H1 (cell line): ENCODE data around the gene STAC2.

Source experiments
- CHD7 ChIP-seq: fragments of 300-600 bp; sonication (generic); IDR thresholded peaks from 2 replicates; pipeline ENCODE4 v1.7.1; 2012; ENCODE audit warnings: low read length, moderate library complexity, mild to moderate bottlenecking, inconsistent platforms; ENCODE audit not compliant: insufficient replicate concordance
- CTCF ChIP-seq, 3 experiments: IDR thresholded peaks; 1 replicate in 2 of 3; 2 replicates in 1 of 3; pipeline versions ENCODE4 v1.5.1 to v1.6.1; 2011; ENCODE audit warnings: low read length in 3 of 3, mild to moderate bottlenecking in 3 of 3, inconsistent platforms in 2 of 3, low read depth in 1 of 3, moderate library complexity in 1 of 3; ENCODE audit not compliant: insufficient read depth in 1 of 3; ENCODE audit errors: control extremely low read depth in 1 of 3
- EP300 ChIP-seq, 2 experiments: IDR thresholded peaks; 1 replicate in 1 of 2; 2 replicates in 1 of 2; pipeline ENCODE4 v1.6.1; 2011 to 2012; ENCODE audit warnings: low read depth in 2 of 2, low read length in 2 of 2, mild to moderate bottlenecking in 2 of 2, borderline replicate concordance in 1 of 2, inconsistent platforms in 1 of 2, moderate library complexity in 1 of 2
- EZH2 ChIP-seq: fragments of 200-600 bp; sonication (generic); IDR thresholded peaks from 2 replicates; pipeline ENCODE4 v1.7.1; 2012; ENCODE audit warnings: low read depth, mild to moderate bottlenecking, moderate library complexity, low read length, inconsistent platforms; ENCODE audit not compliant: severe bottlenecking
- SIX5 ChIP-seq: IDR thresholded peaks from 2 replicates; pipeline ENCODE4 v1.6.1; 2011; ENCODE audit warnings: mild to moderate bottlenecking, low read depth, low read length
- SP4 ChIP-seq: IDR thresholded peaks from 2 replicates; pipeline ENCODE4 v1.6.1; 2012; ENCODE audit warnings: low read length, inconsistent platforms
- TAF1 ChIP-seq: IDR thresholded peaks from 2 replicates; pipeline ENCODE4 v1.6.1; 2011; ENCODE audit warnings: mild to moderate bottlenecking, low read depth, low read length

- TF ChIP-seq SP4 (no peak), SIX5 (no peak), TAF1 (no peak), EZH2 (no peak), CTCF (IDR thresholded peaks at IDR 0.05; ENCODE audit: control extremely low read depth in 1 of 3, insufficient read depth in 1 of 3, low read depth in 1 of 3, low read length in 3 of 3) (no peak), CHD7 (no peak), EP300 (IDR thresholded peaks at IDR 0.05; ENCODE audit: borderline replicate concordance in 1 of 2, low read depth in 2 of 2, low read length in 2 of 2) (no peak)
Observed at GRCh38 chr17:39251997-39252396, 26.3 kb upstream of the STAC2 start.
